ENCODE data around the gene FGD6.

Gene FGD6

DNA sequence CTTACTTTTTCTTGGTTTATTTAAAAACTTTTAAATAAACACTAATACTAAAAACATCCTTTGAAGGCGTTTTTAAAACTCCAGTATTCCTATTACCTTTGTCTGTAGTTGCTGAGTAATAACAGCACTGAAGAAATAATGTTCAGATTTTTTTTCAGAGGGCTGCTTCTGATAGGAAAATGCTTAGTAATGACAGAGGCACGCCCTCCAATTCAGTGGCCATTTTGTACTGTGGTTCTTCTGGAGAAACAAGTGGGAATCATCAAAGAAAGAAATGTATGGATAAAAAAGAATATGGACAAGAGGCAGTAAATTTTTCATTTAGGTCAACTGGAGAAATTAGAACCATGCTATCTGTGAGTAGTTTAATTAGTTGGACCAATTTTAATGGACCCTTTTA is 13.9 kb upstream of the FGD6 start:
- DNase-seq: no peak

DNA sequence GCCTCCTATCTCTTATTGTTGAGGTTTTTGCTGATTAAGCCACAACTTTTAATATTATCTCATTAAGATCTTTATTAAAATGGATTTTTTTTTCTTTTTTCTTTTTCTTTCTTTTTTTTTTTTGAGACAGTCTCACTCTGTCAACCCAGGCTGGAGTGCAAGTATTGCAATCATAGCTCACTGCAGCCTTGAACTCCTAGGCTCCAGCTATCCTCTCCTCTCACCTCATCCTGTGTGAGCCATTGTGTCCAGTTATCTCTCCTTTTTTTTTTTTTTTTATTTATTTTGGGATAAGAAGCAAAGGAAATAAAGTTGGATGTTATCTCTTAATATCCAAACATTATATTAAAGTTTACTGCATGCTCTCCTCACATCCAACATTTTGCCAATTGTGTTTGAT is 13.0 kb upstream of the FGD6 start:
- no peak for DNase-seq

DNA sequence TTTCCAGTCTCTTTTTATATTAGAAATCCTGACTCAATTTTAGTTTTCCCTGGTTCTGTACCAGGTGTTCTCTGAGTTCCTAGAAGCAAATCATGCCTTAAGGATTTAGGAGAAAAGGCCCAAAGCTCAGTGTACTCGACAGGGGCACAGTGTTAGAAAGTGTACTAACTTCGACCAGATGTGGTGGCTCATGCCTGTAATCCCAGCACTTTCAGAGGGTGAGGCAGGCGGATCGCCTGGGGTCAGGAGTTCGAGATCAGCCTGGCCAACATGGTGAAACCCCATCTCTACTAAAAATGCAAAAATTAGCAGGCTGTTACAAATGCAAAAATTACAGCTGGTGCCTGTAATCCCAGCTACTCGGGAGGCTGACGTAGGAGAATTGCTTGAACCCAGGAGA is 12.4 kb upstream of the FGD6 start:
- DNase-seq: no peak

DNA sequence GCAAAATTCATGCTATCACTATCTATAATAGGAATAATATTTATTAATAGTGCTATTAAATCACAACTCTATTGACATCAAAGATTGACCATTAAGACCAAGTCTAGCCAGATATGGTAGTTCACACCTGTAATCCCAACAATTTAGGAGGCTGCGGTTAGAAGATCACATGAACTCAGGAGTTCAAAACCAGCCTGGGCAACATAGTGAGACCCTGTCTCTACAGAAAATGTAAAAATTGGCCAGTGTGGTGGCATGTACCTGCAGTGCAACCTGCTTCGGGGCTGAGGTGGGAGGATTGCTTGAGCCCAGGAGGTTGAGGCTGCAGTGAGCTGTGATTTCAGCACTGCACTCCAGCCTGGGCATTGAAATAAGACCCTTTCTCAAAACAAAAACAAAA is 11.3 kb upstream of the FGD6 start:
- no peak for DNase-seq

DNA sequence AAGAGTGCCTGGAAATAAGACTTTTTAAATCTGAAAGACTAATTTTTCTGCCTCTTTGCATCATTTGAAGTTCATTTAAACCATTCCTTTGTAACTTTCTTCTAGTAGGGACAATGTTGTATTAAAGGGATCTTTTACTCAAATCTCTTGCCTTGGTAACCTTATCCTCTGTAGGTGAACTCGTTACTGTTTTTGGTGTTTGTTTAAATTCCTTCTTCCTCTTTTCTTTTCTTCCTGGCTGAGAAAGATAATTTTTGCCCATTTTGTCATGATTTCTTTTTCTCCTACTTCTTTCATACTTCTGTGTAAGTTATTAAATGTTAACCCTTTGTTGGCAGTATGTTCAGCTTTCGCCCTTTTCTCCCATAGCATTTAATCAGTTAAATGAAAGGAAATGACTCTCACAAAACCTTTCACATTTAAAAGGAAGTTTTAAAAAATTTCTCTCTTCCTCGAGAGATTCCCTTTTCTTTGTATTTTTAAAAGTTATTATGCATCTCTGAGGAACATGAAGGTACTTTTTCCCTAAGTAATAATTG is 10.6 kb upstream of the FGD6 start:
- no peak for DNase-seq

DNA sequence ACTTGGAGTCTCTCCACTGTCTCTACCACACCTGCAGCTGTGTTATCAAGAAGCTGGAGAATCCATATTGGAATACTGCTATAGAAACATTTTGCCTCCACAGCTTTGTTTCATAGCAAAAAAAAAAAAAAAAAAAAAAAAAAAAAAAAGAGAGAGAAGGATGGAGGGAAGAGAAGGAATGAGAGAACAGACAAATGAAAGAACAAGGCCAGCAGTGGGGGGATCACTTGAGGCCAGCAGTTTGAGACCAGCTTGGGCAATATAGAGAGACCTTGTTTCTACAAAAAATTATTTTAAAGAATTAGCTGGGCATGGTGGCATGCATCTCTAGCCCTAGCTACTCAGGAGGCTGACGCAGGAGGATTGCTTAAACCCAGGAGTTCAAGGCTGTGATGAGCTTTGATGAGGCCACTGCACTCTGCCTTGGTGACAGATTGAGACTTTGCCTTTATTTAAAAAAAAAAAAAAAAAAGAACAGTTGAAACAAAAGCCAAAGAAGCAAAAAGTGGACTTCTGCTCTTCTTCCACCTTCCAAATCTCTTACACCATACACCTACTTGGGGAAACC is 8.5 kb upstream of the FGD6 start:
- DNase-seq: no peak

DNA sequence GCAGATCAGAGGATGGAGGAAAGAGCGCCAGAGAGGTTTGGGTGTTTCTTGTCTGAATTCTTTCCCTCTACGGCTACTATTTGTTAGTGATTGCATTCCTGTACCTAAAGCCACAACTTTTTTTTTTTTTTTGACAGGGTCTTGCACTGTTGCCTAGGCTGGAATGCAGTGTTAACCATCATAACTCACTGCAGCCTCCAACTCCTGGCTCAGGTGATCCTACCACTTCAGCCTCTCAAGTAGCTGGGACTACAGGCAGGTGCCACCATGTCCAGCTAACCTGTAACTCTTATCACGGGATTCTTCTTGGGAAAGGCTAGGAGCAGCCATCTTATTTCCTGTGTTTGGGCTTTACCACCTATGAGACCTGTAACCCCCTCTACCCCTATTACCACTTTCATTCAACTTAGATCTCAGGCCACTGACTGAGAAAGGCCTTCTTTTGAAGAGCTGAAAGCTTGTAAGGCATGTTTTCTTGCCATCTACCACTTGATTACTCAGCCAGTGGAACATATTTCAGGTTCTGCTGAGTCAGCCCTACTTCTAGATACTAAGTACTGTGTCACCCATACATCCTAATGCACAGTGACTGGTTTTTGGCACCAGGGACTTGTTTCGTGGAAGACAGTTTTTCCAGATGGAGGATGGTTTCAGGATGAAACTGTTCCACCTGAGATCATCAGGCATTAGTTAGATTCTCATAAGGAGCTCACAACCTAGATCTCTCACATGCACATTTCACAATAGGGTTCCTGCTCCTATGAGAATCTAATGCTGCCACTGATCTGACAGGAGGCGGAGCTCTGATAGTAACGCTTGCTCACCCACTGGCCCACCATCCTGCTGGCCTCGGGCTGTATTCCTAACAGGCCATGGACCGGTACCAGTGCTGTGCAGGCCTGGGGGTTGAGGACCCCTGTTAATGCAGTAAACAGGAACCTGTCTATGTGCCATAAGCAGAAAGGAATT is 7.2 kb upstream of the FGD6 start:
- peak; percentile 49 for DNase-seq

DNA sequence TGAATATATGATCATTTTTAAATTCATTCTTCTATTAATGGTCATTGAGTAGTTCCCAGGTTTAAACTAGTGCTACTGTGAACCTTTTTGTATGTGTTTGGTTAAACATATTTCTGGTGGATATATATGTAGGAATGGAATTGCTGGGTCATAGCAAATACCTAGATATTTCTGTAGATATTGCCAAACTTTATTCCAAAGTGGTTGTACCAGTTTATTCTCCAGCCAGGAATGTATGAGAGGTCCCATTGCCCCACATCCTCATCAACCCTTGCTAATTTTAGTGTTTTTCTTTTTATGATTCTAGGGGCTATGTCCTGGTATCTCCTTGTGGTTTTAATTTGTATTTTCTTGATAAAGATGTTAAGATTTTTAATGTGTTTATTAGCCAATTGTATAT is 3.5 kb upstream of the FGD6 start:
- no peak for DNase-seq

DNA sequence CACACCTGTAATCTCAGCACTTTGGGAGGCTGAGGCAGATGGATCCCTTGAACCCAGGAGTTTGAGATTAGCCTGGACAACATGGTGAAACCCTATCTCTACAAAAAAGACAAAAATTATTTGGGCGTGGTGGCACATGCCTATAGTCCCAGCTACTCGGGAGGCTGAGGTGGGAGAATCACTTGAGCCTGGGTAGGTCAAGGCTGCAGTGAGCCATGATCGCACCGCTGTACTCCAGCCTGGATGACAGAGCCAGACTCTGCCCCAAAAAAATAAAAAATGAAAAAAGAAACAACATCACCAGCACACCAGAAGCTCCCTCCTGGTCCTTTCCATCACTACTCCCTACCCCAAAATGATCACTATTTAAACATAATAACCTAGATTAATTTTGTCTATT is 2.9 kb upstream of the FGD6 start:
- no peak for DNase-seq

DNA sequence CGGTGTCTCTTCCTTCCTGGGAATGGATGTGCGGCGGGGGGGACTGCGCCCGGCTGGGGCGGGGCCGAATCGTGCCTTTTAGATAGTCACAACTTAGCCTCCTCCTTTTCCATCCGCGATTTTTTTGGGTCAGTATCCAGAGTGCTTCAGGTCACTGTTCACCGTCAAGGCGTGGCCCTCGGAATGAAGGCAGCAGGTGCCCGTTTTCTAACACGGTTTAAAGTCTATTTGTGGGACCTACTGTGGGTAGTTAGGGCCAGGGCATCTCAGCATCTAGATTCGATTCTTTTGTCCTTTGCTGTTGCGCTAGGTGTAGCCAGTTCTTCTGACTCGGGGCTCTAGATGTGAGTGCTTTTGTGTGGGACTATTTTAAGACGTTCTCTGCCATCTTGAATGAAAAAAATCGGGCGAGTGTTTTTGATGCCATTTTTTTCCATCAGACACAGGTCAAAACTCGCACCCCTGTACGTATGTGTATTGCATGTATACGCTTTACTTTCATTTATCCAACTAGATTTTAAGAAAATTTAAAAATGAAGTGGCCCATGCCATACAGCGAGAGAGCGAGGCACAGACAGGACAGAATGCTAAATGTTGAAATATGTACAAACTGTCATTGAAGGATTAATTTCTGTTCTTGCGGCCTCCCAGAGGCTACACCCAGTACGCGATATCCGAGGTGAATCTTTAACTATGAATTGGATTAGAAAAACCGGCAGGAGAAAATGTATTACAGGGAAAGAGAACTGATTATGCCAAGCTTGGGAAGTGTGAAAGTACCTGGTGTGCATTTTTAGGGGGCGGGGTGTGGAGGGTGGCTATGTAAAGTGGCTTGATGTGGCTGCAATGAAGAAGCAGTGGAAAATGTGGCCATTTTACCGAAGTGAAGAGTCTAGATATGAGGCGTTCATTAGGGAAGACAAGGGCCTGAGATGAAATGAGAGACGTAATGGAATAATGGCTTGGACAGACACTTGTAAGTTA is 1.2 kb upstream of the FGD6 start:
- peak; percentile 78 for DNase-seq

DNA sequence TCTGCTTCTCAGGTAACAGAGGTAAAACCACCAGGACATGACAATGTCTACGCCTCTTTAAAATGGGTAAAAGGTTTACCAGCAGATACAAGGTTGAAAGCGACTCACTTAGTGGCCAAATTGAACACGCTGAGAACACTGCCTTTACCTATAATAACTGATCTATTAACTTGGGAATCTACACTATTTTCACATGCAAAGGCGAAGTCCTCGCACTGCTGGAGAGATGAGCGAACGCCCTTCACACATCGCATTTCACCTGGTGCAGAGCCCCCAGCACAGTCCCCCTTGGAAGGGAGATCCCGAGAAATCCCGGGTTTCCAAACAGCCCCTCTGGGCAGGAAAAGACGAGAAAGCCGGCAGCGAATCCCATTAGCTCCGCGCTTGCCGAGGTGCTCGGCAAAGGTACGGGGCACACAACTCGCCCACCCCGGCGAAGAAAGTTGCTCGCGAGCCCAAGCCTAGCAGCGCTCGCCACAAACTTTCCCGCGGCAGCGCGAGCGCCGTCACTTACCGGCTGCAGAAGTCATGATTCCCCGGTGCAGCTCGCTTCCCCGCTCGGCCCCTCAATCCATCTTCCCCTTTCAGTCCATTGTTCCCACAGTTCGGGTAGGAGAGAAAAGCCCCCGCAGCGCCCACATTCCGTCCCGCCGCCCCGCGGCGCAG is 423 bp downstream of the FGD6 start:
- peak; percentile 22 for DNase-seq

DNA sequence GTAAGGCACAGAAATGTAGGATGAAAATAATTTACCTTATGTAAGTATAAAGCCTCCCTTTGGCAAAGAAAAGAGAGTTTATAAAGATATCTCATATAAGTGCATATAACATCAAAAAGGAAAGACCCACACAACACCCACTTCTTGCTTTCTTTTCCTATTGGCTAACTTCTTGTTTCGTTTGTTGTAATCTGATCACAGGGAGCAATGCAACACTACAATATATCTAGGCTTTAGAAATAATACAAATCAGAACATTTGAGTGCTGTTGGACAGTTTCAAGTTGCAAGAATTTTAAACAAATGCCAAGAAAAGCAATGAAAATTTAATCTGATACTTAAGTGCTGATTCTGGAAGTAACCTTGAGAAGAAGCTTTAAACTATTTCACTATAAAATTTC is 1.3 kb downstream of the FGD6 start:
- peak; percentile 40 for DNase-seq

DNA sequence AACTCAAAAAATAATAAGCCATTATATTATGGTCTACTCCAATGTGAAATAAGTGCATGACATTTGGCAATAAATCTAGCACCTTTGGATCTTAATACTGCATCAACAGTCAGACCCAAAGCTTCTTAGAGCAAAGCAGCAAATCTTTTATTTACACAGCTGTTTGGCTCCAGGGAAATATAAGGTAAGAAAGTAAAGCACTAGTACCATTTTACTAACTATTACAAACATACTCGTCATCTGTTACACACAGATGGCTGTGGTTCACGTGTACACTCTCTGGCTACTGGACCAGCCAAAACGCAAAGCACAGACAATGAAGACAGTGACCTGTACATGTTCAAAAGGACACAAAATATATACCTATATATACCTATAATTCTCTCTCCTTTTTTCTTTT is 2.8 kb downstream of the FGD6 start:
- DNase-seq: peak; percentile 71

DNA sequence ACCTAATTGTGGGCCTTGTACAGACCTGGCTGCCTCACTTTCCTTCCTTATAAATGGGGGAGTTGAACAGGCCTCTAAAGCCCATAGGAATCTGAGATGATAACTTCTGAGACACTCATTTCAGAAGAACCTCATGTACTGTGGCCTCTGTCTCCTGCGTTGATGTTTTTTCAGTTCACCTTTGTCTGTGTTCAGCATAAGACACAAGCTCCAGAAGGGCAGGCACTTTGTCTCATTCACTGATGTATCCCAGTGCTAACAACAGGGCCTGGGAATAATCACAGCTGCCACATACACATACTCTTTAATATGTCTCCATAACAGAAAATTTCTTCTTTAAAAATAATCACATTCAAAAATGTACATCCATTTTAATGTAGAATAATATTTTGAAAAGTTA is 3.3 kb downstream of the FGD6 start:
- no peak for DNase-seq

DNA sequence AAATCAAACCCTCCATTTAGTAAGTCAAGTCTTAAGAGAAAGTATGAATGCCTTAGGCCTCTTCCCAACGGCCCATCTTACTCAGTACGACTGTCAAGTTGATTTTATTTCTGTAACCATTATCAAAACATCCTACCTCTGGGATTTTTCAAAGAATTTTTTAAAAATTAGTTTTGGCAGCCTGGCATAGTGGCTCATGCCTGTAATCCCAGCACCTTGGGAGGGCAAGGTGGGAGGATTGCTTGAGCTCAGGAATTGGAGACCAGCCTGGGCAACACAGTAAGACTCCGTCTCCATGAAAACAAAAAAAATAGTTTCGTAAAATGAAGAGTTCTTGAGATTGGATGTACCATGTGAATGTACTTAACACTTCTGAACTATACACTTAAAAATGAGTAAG is 4.1 kb downstream of the FGD6 start:
- no peak for DNase-seq

DNA sequence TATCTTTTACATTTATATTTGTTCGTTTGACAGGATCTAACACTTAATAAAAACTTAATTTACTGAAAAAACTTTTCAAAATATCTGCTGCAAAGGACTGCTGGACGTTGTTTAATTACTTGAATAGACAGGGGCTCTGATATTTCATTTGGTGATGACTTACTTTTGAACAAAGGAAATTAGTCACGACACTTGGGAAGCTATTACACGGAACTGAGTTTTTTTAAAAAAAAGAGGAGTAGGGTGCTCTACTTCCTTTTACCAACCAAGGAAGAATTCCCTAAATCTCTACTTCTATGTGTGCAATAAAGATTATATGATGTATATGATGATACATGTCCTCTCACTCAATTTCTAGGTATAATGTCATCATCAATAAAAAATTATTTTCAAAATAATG is 4.7 kb downstream of the FGD6 start:
- DNase-seq: no peak

DNA sequence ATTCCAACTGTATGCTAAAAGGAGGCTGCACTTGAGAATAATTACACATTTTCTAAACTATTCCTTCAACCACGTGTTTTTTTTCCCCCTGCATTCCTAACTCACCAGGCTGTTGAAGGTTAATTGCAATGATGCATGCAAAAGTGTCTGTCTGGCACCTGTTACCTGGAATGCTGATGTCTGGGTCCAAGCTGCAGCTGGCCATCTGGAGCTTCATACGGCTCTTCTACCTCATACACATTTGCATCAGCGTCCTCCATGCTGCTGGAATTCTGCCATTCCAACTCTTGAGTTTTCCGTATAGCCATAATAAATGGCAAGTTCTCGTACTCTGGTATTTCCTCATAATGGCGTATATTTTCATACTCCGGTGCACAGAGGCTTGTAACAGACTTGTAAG is 8.6 kb downstream of the FGD6 start:
- DNase-seq: peak; percentile 82

DNA sequence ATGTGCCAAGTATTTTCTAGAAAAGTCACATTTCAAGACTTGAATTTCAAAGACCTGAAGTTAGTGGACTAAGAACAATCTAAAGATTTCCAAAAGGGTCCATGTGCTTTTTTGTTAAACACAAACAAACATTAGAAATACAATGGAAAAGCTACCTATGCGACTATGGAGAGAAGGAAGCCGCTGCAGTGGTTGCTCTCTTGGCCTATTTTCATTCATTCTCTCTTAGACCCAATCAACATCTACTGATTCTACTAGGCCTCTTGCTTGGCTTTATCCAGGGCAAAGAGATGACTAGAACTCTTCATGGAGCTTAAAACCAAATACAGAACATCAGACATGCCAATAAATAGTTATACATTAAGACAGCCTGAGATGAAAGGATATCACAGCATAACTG is 9.9 kb downstream of the FGD6 start:
- no peak for DNase-seq

DNA sequence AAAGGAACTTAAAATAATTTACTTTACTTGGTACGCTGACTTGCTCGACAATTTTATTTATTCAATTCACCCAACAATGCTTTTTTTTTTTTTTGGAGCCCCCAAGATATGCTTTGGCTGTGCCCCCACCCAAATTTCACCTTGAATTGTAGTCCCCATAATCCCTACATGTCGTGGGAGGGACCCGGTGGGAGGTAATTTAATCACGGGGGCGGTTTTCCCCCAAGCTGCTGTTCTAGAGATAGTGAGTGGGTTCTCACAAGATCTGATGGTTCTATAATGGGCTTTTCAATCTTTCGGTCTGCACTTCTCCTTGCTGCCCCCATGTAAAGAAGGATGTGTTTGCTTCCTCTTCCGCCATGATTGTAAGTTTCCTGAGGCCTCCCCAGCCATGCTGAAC is 10.4 kb downstream of the FGD6 start:
- DNase-seq: no peak

DNA sequence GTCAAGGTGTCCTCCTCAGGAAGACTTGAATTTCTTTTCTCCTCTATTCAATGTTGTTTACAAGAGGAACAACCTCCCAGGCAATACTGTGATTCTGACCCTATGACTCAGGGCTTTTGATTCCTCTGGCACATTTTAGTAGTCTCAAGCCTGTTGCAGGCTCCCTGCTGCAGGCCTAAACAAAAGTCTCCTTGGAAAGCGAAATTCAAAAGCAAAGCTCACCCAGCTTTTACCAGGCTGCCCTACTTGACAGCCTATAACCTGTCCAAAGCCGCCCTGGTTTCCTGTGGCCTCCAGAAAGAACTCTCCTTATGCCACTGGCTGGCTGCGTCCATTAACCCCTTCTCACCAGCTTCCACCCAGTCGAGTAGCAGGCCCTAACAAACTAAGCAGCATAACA is 11.6 kb downstream of the FGD6 start:
- peak; percentile 10 for DNase-seq

DNA sequence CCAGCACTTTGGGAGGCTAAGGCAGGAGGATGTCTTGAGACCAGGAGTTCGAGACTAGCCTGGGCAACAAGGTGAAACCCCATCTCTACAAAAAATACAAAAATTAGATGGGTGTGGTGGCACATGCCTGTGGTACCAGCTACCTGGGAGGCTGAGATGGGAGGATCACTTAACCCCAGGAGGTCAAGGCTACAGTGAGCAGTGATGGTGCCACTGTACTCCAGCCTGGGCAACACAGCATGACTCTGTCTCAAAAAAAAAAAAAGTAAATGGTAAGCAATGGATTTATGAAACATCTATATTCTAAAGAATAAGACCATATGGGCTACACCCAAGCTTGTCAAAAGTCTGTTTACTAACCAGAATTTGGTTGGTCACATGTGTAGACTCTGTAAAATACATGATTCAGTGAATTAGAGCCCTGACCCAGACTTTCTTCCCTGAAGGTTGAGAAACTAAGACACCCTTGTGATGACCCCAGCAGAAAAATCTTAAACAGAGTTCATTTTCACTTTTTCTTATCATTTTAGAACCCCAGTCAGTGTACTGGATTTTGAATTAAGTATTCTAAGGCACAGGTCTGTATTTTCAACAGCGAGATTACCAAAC is 12.1 kb downstream of the FGD6 start:
- DNase-seq: no peak
